Measurements from ENCODE around the gene IGFL1. TPM values are rescaled to one million over a fixed set of nuclear protein-coding genes. Genes with fewer than 3 reads are reported as not detected.
"Not testable (repeated sequence)": the region's sequence is repeated elsewhere in the genome, so short reads cannot be mapped to it uniquely, and the experiment has no call there.

The IGFL1 gene
- total RNA-seq, 1 donor from 2014 or later: not detected

- no peak for DNase-seq (ENCODE audit: low read depth)
These were observed 41.1 kb downstream of the IGFL1 start for GRCh38 chr19:46270521-46271256.

- peak; percentile 99 for DNase-seq (ENCODE audit: low read depth)
These were observed 42.1 kb downstream of the IGFL1 start for GRCh38 chr19:46271481-46272197.

GRCh38 chr19:46273931-46274330 is 44.4 kb downstream of the IGFL1 start:
- not testable (repeated sequence) for DNase-seq (ENCODE audit: low read depth)

- no peak for DNase-seq (ENCODE audit: low read depth)
These were observed 49.6 kb downstream of the IGFL1 start for GRCh38 chr19:46279177-46279576.

Other genes starting within 250 kb of the IGFL1 start
- gene CCDC61, start 234.3 kb upstream of the IGFL1 start, total RNA-seq: 6.1 and 7.5 TPM in 2 replicates
- not detected in 2 replicates for gene PGLYRP1, start 206.7 kb upstream of the IGFL1 start, total RNA-seq
- gene IGFL4, start 188.7 kb upstream of the IGFL1 start, total RNA-seq: not detected in 2 replicates
- gene IGFL3, start 105.1 kb upstream of the IGFL1 start, total RNA-seq: not detected in 2 replicates
- not detected in 2 replicates for gene IGFL2, start 81.5 kb upstream of the IGFL1 start, total RNA-seq
- 1.1 TPM in 1 of 2 replicates, not detected in the other for gene HIF3A, start 67.3 kb downstream of the IGFL1 start, total RNA-seq
- gene PPP5C, start 117.3 kb downstream of the IGFL1 start, total RNA-seq: 36.6 and 64.9 TPM in 2 replicates
- gene CCDC8, start 183.8 kb downstream of the IGFL1 start, total RNA-seq: 14.1 and 30.7 TPM in 2 replicates
- not detected in 2 replicates for gene PNMA8C, start 199.2 kb downstream of the IGFL1 start, total RNA-seq
- gene PNMA8A, start 241.8 kb downstream of the IGFL1 start, total RNA-seq: 1.2 and 15.4 TPM in 2 replicates